ENCODE data around the gene TRPM3.
"Not testable (repeated sequence)": the region's sequence is repeated elsewhere in the genome, so short reads cannot be mapped to it uniquely, and the experiment has no call there.

Gene TRPM3

DNA sequence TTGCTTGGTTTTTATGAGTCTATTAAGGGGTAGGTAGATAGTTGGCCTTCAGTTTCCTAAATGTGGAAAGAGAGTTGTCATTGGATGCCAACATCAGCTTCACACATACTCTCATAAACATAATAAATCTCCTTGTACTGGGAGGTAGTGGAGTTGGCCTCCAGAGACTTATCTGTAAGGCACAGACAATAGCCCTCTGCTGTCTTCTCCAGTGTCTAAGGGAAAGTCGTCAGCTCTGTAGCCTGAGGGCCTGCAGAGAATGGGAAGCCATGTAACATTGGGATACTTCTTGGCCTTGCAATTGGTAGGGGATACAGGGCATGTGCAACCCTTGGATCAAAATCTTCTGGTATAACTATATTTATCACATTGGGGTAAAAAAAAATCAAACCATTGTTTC is 375.1 kb downstream of the TRPM3 start:
- H3K27ac ChIP-seq (ENCODE audit: low read depth, low read length), result no peak overlapping the region
- no peaks in the 10 kb centered on the region for H3K4me1 ChIP-seq (ENCODE audit: control insufficient read depth, insufficient read depth, low read length)
- no peak overlapping the region for H3K9ac ChIP-seq (ENCODE audit: low read depth, low read length)
- no peaks in the 10 kb centered on the region for H3K9me3 ChIP-seq (ENCODE audit: control insufficient read depth, insufficient read depth, low read length)
- H3K36me3 ChIP-seq (ENCODE audit: control insufficient read depth, insufficient read depth, low read length), result no peaks in the 10 kb centered on the region
- no peak overlapping the region for H3K4me3 ChIP-seq (ENCODE audit: low read depth, low read length)
- no peaks in the 10 kb centered on the region for H3K27me3 ChIP-seq (ENCODE audit: control insufficient read depth, insufficient read depth, low read length)

DNA sequence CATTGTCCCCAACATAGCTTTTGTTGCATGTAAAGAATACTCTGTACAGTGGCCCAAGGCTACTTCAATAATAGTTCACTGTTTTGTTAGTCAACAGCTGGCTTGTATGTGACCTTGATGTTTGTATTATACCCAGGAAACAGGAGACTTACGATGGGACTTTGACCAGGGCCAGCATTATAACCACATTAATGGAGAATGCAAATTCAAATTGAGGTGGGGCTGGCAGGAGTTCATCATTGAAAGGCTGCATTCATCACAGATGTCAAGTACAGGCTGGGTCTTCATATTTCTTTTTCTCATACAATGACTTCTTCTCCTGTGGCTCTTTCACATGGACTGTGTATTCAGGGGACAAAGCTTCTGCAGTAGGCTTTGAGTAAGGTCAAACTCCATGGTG is 396.6 kb downstream of the TRPM3 start:
- H3K27ac ChIP-seq (ENCODE audit: low read depth, low read length); H3K4me1 ChIP-seq (ENCODE audit: control insufficient read depth, insufficient read depth, low read length); H3K9me3 ChIP-seq (ENCODE audit: control insufficient read depth, insufficient read depth, low read length); H3K4me3 ChIP-seq (ENCODE audit: low read depth, low read length); H3K36me3 ChIP-seq (ENCODE audit: control insufficient read depth, insufficient read depth, low read length); H3K9ac ChIP-seq (ENCODE audit: low read depth, low read length); H3K27me3 ChIP-seq (ENCODE audit: control insufficient read depth, insufficient read depth, low read length): not testable (repeated sequence)

- not testable (repeated sequence) for H3K27me3 ChIP-seq (ENCODE audit: control insufficient read depth, insufficient read depth, low read length); H3K36me3 ChIP-seq (ENCODE audit: control insufficient read depth, insufficient read depth, low read length); H3K4me1 ChIP-seq (ENCODE audit: control insufficient read depth, insufficient read depth, low read length); H3K27ac ChIP-seq (ENCODE audit: low read depth, low read length); H3K4me3 ChIP-seq (ENCODE audit: low read depth, low read length); H3K9me3 ChIP-seq (ENCODE audit: control insufficient read depth, insufficient read depth, low read length); H3K9ac ChIP-seq (ENCODE audit: low read depth, low read length)
Measured at GRCh38 chr9:70724025-70724424, 397.4 kb downstream of the TRPM3 start.

GRCh38 chr9:70706797-70707196 is 414.6 kb downstream of the TRPM3 start:
- H3K27me3 ChIP-seq (ENCODE audit: control insufficient read depth, insufficient read depth, low read length); H3K9ac ChIP-seq (ENCODE audit: low read depth, low read length); H3K27ac ChIP-seq (ENCODE audit: low read depth, low read length); H3K4me1 ChIP-seq (ENCODE audit: control insufficient read depth, insufficient read depth, low read length); H3K36me3 ChIP-seq (ENCODE audit: control insufficient read depth, insufficient read depth, low read length); H3K9me3 ChIP-seq (ENCODE audit: control insufficient read depth, insufficient read depth, low read length); H3K4me3 ChIP-seq (ENCODE audit: low read depth, low read length): not testable (repeated sequence)

DNA sequence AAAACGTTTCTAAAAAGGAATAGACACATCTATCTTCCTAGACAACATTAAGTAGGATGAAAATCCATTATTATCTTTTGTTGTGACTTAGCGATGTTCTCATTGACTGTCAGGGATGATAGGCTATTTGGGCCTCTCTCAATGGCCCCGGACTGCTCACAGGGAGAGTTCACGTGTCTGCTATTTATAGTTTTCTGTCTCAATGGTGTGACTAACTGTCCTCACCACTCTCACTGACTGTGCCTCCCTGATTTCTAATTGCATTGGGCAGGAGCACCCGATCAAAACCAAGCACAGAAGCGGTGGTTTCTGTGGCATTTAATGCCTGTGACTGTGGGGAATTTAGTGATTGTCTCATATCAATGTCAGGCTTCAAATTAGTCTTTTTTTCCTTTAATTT is 420.3 kb downstream of the TRPM3 start:
- Histone ChIP-seq H3K36me3 (ENCODE audit: control insufficient read depth, insufficient read depth, low read length) (no peaks in the 10 kb centered on the region), H3K27me3 (ENCODE audit: control insufficient read depth, insufficient read depth, low read length) (no peaks in the 10 kb centered on the region), H3K4me3 (ENCODE audit: low read depth, low read length) (no peak overlapping the region), H3K4me1 (ENCODE audit: control insufficient read depth, insufficient read depth, low read length) (peaks cover 15% of the 10 kb centered on the region), H3K27ac (ENCODE audit: low read depth, low read length) (no peak overlapping the region), H3K9ac (ENCODE audit: low read depth, low read length) (no peak overlapping the region), H3K9me3 (ENCODE audit: control insufficient read depth, insufficient read depth, low read length) (no peaks in the 10 kb centered on the region)

DNA sequence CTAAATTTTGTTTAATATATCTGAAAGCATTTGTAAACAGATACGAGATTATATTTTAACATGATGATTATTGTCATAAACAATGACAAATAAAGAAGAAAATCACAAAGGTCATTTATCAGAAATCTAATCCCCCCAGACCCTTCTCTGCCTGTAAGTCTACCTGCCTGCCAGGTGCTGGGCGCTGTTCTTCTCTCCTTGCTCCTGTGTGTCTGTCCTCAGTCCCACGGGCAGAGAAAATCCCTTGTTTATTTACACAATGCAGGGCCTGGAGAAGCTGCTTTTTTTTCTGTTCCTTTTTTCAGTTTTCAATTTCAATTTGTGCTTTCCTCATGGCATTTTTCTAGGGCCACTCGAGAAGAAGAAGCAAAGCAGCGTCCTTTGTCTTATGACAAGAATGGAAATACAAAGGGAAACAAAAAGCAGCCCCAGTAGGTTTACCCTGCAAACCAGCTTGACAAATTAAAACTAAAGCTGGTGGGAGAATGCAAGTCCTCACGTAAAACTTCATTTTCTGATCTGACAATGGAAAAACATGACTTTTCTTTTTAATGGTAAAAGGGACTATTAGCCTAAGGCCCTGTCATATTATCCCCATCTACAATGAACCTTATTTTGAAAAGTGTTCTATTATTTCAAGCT is 424.6 kb downstream of the TRPM3 start:
- H3K4me3 ChIP-seq (ENCODE audit: low read depth, low read length), result no peak overlapping the region
- no peaks in the 10 kb centered on the region for H3K36me3 ChIP-seq (ENCODE audit: control insufficient read depth, insufficient read depth, low read length)
- no peaks in the 10 kb centered on the region for H3K27me3 ChIP-seq (ENCODE audit: control insufficient read depth, insufficient read depth, low read length)
- no peaks in the 10 kb centered on the region for H3K9me3 ChIP-seq (ENCODE audit: control insufficient read depth, insufficient read depth, low read length)
- peaks cover 18% of the 10 kb centered on the region for H3K4me1 ChIP-seq (ENCODE audit: control insufficient read depth, insufficient read depth, low read length)
- H3K9ac ChIP-seq (ENCODE audit: low read depth, low read length), result no peak overlapping the region
- H3K27ac ChIP-seq (ENCODE audit: low read depth, low read length), result peak overlapping the region; percentile 64

DNA sequence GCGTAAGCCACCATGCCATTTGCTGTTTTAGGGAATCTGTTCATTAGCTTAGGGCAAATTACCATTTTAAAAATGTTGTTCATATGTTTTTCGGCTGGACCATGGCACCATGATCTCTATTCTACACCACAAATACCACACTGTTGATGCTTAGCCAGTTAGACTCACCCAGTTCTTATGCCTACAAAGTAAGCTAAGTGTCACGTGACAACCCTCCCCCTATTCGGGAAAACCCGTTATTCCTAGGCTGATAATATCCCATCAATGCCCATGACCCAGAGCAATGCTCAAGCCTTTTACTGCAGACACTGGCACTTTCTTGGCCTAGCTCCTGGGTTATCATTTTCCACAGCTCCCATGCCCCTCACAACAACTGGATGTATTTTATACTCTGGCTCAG is 426.7 kb downstream of the TRPM3 start:
- Histone ChIP-seq H3K4me1 (ENCODE audit: control insufficient read depth, insufficient read depth, low read length) (peaks cover 22% of the 10 kb centered on the region), H3K4me3 (ENCODE audit: low read depth, low read length) (no peak overlapping the region), H3K27me3 (ENCODE audit: control insufficient read depth, insufficient read depth, low read length) (no peaks in the 10 kb centered on the region)

GRCh38 chr9:70693186-70693585 is 428.2 kb downstream of the TRPM3 start:
- H3K9ac ChIP-seq (ENCODE audit: low read depth, low read length), result no peak overlapping the region
- no peaks in the 10 kb centered on the region for H3K27me3 ChIP-seq (ENCODE audit: control insufficient read depth, insufficient read depth, low read length)
- no peaks in the 10 kb centered on the region for H3K9me3 ChIP-seq (ENCODE audit: control insufficient read depth, insufficient read depth, low read length)
- no peak overlapping the region for H3K4me3 ChIP-seq (ENCODE audit: low read depth, low read length)
- peaks cover 22% of the 10 kb centered on the region for H3K4me1 ChIP-seq (ENCODE audit: control insufficient read depth, insufficient read depth, low read length)
- no peak overlapping the region for H3K27ac ChIP-seq (ENCODE audit: low read depth, low read length)
- no peaks in the 10 kb centered on the region for H3K36me3 ChIP-seq (ENCODE audit: control insufficient read depth, insufficient read depth, low read length)

More for the DNA sequence above, 426.7 kb downstream of the TRPM3 start:
- no peaks in the 10 kb centered on the region for H3K36me3 ChIP-seq (ENCODE audit: control insufficient read depth, insufficient read depth, low read length)
- H3K9me3 ChIP-seq (ENCODE audit: control insufficient read depth, insufficient read depth, low read length), result no peaks in the 10 kb centered on the region
- no peak overlapping the region for H3K9ac ChIP-seq (ENCODE audit: low read depth, low read length)
- H3K27ac ChIP-seq (ENCODE audit: low read depth, low read length), result no peak overlapping the region

DNA sequence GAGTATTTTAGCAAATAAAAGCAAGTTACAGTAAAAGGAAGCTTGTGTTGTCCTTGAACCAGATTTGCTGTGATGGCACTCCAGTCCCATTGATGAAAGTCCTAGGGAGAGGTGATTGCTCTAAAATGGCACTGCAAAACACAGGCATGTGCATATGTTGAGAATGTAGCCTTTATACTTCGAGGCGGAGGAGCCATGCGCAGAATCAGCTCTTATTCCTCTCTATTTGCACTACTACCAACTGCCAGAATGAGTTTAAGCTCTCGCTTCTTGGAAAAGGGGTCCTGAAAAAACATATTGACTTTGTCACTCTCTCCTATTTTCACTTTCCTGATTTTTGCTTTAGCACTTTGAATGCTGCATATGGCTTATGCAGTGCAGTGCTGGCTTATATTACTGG is 429.0 kb downstream of the TRPM3 start:
- no peak overlapping the region for H3K4me3 ChIP-seq (ENCODE audit: low read depth, low read length)

GRCh38 chr9:70688704-70689103 is 432.7 kb downstream of the TRPM3 start:
- Histone ChIP-seq H3K9ac (ENCODE audit: low read depth, low read length) (no peak overlapping the region), H3K9me3 (ENCODE audit: control insufficient read depth, insufficient read depth, low read length) (no peaks in the 10 kb centered on the region), H3K27ac (ENCODE audit: low read depth, low read length) (no peak overlapping the region), H3K4me3 (ENCODE audit: low read depth, low read length) (no peak overlapping the region), H3K4me1 (ENCODE audit: control insufficient read depth, insufficient read depth, low read length) (peaks cover 4% of the 10 kb centered on the region; the same call in 1 of the 2 replicates), H3K27me3 (ENCODE audit: control insufficient read depth, insufficient read depth, low read length) (no peaks in the 10 kb centered on the region), H3K36me3 (ENCODE audit: control insufficient read depth, insufficient read depth, low read length) (no peaks in the 10 kb centered on the region)

More for the DNA sequence above, 429.0 kb downstream of the TRPM3 start:
- H3K9me3 ChIP-seq (ENCODE audit: control insufficient read depth, insufficient read depth, low read length), result no peaks in the 10 kb centered on the region
- no peak overlapping the region for H3K9ac ChIP-seq (ENCODE audit: low read depth, low read length)
- H3K27ac ChIP-seq (ENCODE audit: low read depth, low read length), result no peak overlapping the region
- peaks cover 19% of the 10 kb centered on the region for H3K4me1 ChIP-seq (ENCODE audit: control insufficient read depth, insufficient read depth, low read length)
- H3K36me3 ChIP-seq (ENCODE audit: control insufficient read depth, insufficient read depth, low read length), result no peaks in the 10 kb centered on the region
- H3K27me3 ChIP-seq (ENCODE audit: control insufficient read depth, insufficient read depth, low read length), result no peaks in the 10 kb centered on the region

DNA sequence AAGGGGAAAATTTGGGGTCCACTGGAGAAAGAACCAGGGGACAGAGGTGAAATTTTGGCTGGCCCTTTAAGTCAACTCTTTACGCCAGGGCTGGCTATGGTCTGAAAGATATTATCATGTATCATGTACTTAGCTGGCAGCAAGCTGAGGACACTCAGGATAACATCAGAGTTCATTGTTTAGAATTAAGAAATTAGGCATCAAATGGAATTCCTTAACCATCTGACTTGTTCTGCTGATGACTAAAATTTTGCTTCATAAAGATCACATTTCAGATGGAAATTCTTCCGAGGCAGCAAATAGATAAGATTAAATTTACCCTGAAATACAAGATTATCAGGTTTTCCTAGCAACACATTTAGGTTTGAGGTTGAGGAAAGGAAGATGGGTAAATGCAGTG is 437.6 kb downstream of the TRPM3 start:
- Histone ChIP-seq H3K9ac (ENCODE audit: low read depth, low read length) (no peak overlapping the region), H3K9me3 (ENCODE audit: control insufficient read depth, insufficient read depth, low read length) (no peaks in the 10 kb centered on the region), H3K36me3 (ENCODE audit: control insufficient read depth, insufficient read depth, low read length) (no peaks in the 10 kb centered on the region), H3K27me3 (ENCODE audit: control insufficient read depth, insufficient read depth, low read length) (no peaks in the 10 kb centered on the region), H3K27ac (ENCODE audit: low read depth, low read length) (no peak overlapping the region), H3K4me1 (ENCODE audit: control insufficient read depth, insufficient read depth, low read length) (no peaks in the 10 kb centered on the region), H3K4me3 (ENCODE audit: low read depth, low read length) (no peak overlapping the region)

DNA sequence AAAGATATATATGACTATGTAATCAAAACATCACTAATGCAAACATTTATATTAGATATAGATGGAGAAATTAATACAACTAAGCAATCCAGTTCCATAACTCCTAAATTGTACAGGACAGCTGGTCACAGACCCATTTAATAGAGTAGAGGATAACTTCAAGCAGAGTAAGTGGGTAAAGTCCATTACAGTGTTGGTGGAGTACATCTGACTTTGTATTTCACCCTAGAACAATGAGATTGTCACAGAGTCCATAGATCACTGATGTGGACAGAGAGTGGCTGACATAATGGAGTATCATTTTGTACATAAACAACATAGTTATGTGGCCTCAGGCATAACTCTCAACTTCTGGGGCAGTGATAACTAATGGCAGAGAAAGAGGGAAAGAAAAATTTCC is 439.1 kb downstream of the TRPM3 start:
- no peak overlapping the region for H3K27ac ChIP-seq (ENCODE audit: low read depth, low read length)
- no peak overlapping the region for H3K4me3 ChIP-seq (ENCODE audit: low read depth, low read length)
- H3K4me1 ChIP-seq (ENCODE audit: control insufficient read depth, insufficient read depth, low read length), result no peaks in the 10 kb centered on the region
- H3K9ac ChIP-seq (ENCODE audit: low read depth, low read length), result no peak overlapping the region
- no peaks in the 10 kb centered on the region for H3K36me3 ChIP-seq (ENCODE audit: control insufficient read depth, insufficient read depth, low read length)
- no peaks in the 10 kb centered on the region for H3K27me3 ChIP-seq (ENCODE audit: control insufficient read depth, insufficient read depth, low read length)
- H3K9me3 ChIP-seq (ENCODE audit: control insufficient read depth, insufficient read depth, low read length), result no peaks in the 10 kb centered on the region

All from HUES48 (cell line).